Astrocyte of the cerebellum (primary cell): ENCODE results near the gene SOX4.
A peak's percentile ranks its signal among the peaks of the same experiment; 100 is the strongest.

Source experiments
- DNase-seq: peaks from one replicate; pipeline ENCODE4 v3.0.0-alpha.2; 2011; ENCODE audit warnings: low read depth
- H3K4me3 ChIP-seq: 2 replicates; pipeline ENCODE4 v1.5.1; 2011; ENCODE audit warnings: mild to moderate bottlenecking, low read depth, low read length, moderate library complexity
- in situ Hi-C: cut with HindIII; loops from 2 replicates; pipeline ENCODE4 v1.10.0; 2017; ENCODE audit warnings: low sequenced_read_pairs
- TF ChIP-seq, protein P1 (sequence below): IDR thresholded peaks from 2 replicates; pipeline ENCODE4 v1.5.1; 2012; ENCODE audit warnings: low read length, low read depth, moderate library complexity, mild to moderate bottlenecking; ENCODE audit errors: missing control alignments

The SOX4 gene

GRCh38 chr6:21587179-21587960, 6.2 kb upstream of the SOX4 start:
- peak overlapping the region; percentile 74 for H3K4me3 ChIP-seq
- in situ Hi-C loops, result no loop called here
- TF ChIP-seq, protein P1, sequence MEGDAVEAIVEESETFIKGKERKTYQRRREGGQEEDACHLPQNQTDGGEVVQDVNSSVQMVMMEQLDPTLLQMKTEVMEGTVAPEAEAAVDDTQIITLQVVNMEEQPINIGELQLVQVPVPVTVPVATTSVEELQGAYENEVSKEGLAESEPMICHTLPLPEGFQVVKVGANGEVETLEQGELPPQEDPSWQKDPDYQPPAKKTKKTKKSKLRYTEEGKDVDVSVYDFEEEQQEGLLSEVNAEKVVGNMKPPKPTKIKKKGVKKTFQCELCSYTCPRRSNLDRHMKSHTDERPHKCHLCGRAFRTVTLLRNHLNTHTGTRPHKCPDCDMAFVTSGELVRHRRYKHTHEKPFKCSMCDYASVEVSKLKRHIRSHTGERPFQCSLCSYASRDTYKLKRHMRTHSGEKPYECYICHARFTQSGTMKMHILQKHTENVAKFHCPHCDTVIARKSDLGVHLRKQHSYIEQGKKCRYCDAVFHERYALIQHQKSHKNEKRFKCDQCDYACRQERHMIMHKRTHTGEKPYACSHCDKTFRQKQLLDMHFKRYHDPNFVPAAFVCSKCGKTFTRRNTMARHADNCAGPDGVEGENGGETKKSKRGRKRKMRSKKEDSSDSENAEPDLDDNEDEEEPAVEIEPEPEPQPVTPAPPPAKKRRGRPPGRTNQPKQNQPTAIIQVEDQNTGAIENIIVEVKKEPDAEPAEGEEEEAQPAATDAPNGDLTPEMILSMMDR, result peak; percentile 41
- DNase-seq, result no peak

- in situ Hi-C loops, result no loop called here
- peak overlapping the region; percentile 74 for H3K4me3 ChIP-seq
- no peak for DNase-seq
- TF ChIP-seq, protein P1, result no peak
Measured at GRCh38 chr6:21587961-21588480, 5.5 kb upstream of the SOX4 start.

DNA sequence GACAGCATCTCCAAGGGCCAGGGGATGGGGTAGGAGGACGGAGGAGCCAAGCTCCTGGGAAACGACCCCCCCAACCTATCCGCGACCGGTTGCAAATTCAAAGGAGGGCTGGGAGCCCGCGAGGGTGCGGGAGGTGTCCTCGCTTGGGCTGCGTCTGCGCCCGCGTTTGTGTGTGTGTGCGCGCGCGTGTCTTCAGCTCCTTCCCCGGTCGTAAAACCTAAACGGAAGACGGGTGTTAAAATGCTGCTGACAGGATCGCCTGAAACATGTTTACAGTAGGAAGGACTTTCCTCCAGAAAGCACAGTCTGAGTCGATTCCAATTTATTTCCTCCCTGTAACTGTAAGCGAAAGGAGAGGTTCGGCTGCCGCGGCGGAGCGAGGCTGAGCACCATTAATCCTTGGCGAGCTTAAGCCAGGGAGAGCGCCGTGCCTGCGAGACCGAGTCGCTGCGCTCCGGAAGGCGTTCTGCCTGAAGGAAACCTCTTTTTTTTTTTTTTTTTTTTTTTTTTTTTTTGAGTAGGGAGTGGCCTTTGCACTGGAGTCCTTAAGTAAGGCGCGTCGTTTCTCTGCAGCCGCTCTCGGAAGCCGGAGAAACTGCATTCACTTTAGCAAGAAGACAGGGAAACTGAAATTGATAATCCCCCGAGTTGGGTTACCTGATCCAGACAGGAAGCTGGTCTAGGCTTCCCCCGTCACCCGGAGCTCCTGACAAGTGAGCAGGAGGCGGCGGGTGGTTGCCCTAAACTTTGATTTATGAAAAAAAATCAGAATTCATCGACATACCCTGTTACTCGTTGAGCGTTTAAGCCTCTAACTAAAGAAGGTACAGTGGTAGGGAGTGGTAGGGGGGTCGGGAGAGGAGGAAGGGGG, 4.8 kb upstream of the SOX4 start:
- no peak for DNase-seq
- in situ Hi-C loops, result no loop called here
- peak overlapping the region; percentile 74 for H3K4me3 ChIP-seq
- TF ChIP-seq, protein P1, result no peak

GRCh38 chr6:21589352-21590345, 3.9 kb upstream of the SOX4 start:
- in situ Hi-C loops, result loop anchor here (10.0 kb wide), 1 partner anchor 1855 kb away; no protein-coding TSS in a partner anchor
- TF ChIP-seq, protein P1, result peak; percentile 86
- peak overlapping the region; percentile 74 for H3K4me3 ChIP-seq
- peak; percentile 71 for DNase-seq

- DNase-seq, result no peak
- TF ChIP-seq, protein P1, result no peak
- in situ Hi-C loops, result loop anchor here (10.0 kb wide), 1 partner anchor 1854 kb away; no protein-coding TSS in a partner anchor
- H3K4me3 ChIP-seq, result no peak overlapping the region
Measured at GRCh38 chr6:21590346-21590745, 3.2 kb upstream of the SOX4 start.
